ENCODE data around the gene UTS2R.

Gene UTS2R

DNA sequence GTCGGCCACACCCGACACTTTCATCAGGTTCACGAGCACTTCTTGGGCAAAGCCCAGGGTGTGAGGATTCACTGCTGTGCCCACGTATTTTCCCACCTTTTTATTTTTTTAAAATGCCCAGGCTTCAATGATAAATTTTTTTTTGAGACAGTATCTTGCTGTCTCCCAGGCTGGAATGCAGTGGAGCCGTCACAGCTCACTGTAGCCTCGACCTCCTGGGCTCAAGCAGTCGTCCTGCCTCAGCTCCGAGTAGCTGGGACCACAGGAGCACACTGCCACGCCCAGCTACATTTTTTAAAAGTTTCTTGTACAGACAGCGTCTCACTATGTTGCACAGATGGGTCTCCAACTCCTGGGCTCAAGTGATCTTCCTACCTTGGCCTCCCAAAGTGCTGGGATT, 17.8 kb downstream of the UTS2R start:
- no peak for DNase-seq (ENCODE audit: low read depth in 2 of 2)

DNA sequence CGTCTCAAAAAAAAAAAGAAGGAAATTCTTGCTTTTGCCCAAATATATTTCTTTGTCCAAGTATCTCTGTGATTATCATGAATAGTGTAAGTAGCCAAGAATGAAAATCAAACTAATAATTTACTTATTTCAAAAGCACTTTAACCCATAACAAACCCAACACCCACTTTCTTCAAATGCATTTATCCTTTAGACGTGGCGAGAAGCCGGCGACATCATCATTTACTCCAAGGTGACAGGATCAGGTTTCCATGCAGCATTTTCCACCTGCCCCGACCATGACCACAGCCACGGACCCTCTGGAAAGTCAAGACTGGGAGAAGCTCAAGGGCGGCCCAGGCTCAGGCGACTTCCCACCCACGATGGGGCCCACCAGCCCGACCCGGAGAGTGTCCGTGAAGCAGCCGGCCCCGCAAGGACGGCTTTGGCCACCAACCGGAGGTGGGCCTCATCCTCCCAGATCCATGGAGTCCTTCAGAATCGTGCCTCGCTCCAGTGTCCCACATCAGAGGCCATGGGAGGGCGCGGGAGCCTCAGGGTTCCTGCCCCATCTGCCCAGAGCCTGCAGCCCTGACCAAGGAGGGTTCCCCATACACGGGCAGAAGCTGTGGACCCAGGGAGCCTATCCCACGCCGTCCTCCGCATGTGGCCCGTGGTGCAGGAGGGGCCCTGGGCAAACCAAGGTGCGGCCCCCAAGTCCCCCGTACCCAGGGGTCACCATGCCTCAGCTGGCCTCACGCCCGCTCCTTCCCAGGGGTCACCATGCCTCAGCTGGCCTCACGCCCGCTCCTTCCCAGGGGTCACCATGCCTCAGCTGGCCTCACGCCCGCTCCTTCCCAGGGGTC, 18.7 kb downstream of the UTS2R start:
- DNase-seq (ENCODE audit: low read depth in 2 of 2): no peak

DNA sequence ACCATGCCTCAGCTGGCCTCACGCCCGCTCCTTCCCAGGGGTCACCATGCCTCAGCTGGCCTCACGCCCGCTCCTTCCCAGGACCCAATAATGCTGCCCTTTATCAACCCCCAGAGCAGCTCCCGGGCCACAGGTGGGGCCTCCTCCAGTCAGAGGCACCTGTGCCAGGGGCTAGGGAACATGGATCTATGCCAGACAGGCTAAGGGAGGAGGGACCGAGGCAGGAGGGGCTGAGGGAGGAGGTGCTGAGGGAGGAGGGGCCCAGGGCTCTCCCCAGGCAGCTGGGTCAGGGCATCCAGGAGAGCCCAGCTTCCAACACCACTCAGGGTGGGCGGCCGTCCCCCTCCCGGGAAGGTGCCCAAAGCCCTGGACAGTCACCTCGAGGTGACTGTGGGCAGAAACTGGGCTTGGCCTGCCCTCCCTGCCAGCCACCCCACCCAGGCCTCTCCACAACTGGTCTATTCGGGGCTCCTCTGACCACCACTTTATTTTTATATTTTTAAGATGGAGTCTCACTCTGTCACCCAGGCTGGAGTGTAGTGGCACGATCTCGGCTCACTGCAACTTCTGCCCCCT, 19.4 kb downstream of the UTS2R start:
- DNase-seq (ENCODE audit: low read depth in 2 of 2): no peak

DNA sequence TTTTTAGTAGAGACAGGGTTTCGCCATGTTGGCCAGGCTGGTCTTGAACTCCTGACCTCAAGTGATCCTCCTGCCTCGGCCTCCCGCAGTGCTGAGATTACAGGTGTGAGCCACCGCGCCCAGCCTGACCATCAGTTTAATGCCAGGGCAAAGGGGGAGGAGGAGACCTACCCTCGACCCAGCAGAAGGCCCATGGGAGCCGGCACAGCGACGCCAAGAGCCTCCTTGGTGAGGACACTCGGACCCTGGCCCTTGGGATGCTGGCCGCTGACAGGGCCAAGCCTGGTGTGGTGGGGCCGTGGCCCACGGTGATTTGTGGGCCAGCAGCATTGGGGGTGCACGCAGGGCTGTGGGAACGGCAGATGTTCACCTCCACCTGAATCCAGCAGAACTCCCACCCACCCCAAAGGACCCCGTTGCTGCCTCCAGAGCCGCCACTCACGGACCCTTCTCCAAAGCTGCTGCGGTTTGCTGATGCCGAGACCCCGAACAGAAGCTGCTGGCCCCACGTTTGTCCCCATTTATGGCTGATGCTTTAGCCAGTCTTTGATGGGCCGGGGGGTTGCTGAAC, 20.0 kb downstream of the UTS2R start:
- DNase-seq (ENCODE audit: low read depth in 2 of 2): no peak

- no peak for DNase-seq (ENCODE audit: low read depth in 2 of 2)
Observed at GRCh38 chr17:82392209-82392920, 20.8 kb downstream of the UTS2R start.

DNA sequence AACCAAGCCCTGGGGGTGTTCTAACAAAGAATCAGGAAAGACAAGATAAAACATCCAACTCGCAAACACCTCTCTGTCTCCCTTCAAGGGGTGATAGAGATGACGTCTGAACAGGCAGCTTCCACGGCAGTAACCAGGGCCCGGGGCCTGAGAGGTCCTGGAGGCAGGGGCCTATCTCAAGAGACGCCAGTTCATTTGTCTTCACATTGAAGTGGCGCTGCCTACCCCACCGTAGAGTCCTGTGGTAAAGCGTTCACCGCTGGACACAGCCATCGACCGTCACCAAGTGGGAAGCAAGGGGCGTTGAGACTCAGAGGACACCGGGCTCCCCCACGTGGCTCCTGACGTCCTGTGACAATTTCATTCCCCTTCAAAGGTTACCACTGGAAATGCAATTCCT, 21.4 kb downstream of the UTS2R start:
- DNase-seq (ENCODE audit: low read depth in 2 of 2): no peak

GRCh38 chr17:82394278-82394677, 22.7 kb downstream of the UTS2R start:
- no peak for DNase-seq (ENCODE audit: low read depth in 2 of 2)

GRCh38 chr17:82396601-82397435, 25.3 kb downstream of the UTS2R start:
- DNase-seq (ENCODE audit: low read depth in 2 of 2): no peak

DNA sequence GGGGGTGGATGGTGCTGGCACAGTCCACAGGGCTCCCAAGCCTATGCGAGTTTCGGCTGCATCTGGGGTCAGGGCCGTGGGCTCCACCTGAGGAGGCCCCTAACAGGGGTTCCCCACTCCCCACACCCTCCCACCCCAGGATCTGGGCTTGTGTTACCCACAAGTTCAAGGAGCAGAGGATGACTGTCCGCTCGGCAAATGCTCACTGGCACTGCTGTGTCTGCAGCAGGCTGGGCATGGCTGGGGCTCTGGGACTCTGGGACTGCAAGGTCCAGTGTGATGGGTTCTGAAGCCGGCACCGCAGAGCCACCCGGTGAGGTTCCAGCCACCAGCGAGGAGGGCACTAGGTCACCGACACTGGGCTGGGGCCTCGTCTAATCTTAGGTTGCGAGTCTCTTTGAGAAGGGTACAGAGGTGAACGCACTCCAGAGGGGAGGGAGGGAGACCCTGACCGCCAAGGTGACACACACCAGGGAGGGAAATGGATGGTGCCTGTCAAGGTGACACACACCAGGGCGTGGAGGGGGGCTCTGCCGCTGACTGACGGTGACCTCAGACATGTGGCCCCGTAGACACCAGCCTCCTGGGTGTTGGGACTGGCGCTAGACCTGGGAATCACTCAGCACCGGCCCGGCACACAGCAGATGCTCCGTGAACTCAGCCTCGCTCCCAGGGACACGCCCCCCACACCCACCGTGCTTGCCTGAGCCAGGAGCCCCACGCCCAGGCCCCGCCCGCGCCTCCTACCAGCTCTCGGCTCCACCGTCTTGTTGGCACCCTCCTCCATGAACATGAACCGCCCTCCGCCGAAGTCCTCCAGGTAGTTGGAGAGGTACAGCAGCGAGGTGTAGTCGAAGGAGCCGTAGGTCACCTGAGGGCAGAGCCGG, 26.1 kb downstream of the UTS2R start:
- no peak for DNase-seq (ENCODE audit: low read depth in 2 of 2)

- DNase-seq (ENCODE audit: low read depth in 2 of 2): no peak
Observed at GRCh38 chr17:82399041-82399441, 27.5 kb downstream of the UTS2R start.

DNA sequence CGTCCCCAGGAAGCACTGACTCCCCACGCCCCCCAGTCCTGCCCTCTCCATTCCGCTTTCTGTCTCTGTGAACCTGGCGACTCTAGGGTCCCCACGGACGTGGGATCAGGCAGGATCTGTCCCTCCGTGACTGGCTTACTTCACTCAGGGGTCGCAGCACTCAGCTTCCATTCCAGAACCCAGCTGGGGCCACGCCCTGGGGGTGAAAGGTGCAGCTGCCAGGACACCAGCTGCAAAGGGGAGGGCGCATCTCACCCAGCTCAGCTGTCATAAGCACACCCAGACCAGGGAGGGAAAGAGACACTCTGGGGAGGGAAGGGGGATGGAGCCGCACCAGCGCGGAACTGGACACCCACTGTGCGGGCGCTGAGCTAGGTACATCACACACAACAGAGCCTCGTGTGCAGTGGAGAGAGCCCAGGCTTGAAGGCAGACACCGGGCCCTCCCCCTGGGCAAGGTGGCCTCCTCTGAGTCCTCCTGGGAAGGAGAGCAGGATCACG, 28.1 kb downstream of the UTS2R start:
- no peak for DNase-seq (ENCODE audit: low read depth in 2 of 2)

DNA sequence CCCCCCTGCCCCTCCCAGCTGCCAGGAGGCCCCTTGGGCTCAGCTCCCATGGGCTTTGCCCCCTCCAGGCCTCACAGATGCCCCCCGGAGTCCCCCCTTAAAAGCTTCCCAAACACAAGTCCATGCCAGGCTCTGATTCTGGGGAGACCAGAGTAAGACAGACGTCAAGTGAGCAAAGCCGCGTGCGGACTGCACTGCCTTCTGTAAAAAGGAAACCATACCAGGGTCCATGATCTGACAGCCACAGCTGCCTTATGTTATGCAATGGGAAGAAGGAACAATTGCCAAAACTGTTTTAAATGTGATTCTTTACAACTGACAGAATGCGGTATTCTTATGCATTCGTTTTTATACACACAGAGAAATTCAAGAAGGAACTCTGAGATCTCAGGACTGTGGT, 28.6 kb downstream of the UTS2R start:
- DNase-seq (ENCODE audit: low read depth in 2 of 2): no peak

DNA sequence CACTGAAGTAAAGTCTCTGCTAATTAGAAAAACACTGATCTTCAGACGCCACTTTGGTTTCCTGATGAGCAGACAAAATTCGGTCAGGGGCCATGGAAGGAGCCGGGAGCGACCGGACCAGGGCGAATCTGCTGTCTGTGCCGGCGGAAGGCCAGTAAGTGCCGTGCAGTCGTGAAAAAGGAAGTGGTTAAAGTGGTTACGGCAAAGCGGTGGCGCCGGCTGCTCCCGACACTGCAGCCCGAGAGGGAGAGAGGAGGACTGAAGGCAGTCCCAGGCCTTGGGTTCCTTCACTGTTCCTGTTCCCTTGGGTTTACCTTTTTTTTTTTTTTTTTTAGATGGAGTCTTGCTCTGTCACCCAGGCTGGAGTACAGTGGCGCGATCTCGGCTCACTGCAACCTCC, 29.3 kb downstream of the UTS2R start:
- DNase-seq (ENCODE audit: low read depth in 2 of 2): peak; percentile 21 to 41

DNA sequence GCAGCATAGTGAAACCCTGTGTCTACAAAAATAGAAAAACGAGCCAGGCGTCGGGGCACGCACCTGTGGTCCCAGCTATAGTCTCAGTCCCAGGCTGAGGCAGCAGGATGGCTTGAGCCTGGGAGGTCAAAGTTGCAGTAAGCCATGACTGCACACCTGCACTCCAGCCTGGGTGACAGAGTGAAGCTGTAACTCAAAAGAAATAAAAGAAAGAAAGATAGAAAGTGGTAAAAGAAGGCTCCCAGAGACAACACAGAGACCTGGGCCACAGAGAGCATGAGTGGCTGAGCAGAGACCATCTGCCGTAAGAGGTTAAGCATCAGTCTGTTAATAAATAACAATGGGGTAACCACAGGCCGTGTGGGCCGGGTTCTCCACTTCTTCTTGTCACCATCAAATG, 31.3 kb downstream of the UTS2R start:
- DNase-seq (ENCODE audit: low read depth in 2 of 2): no peak

GRCh38 chr17:82403662-82404660, 32.4 kb downstream of the UTS2R start:
- DNase-seq (ENCODE audit: low read depth in 2 of 2): no peak

DNA sequence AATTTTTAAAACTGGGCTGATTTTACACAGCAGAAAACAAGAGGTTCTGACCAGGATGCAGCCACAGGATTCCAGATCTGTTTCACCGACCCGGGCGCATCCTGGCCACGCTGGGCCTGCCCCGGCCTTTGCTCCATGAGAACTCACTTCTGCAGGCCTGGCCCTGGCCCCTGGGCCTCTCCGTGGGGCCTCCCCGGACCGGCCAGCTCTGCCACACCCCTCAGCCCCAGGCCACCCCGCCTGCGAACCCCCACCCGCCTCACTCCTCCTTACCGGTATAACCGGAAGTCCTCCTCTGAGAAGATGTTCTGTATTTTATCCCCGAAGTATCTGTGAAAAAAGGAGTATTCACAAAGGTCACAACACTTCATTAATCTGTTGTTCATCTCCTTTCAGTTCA, 33.5 kb downstream of the UTS2R start:
- no peak for DNase-seq (ENCODE audit: low read depth in 2 of 2)

- DNase-seq (ENCODE audit: low read depth in 2 of 2): no peak
Observed at GRCh38 chr17:82406131-82406671, 34.6 kb downstream of the UTS2R start.

DNA sequence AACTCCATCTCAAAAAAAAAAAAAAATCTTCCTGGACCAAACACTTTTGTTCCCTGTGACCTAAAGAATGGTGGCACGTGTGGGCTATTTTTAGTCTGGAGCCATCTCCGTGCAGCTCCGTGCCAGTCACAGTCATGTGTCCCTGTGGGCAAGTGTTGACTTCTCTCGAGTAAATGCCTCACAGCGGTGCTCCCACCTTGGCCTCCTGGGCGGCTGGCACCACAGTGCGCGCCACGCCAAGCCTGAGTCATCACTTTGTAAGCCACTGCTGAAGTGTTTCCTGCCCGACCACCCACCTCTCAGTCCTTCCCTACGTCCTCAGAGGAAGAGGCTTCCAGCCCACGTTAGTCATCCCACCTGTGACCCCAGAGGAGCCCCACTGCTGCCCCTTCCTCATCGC, 35.7 kb downstream of the UTS2R start:
- DNase-seq (ENCODE audit: low read depth in 2 of 2): no peak
